Epidermal melanocyte (primary cell): ENCODE results near the gene AP3D1.
"Not testable (repeated sequence)": the region's sequence is repeated elsewhere in the genome, so short reads cannot be mapped to it uniquely, and the experiment has no call there.

ENCODE experiments used
- DNase-seq: peaks from one replicate; pipeline ENCODE4 v3.0.0; 2011; ENCODE audit warnings: low spot score; ENCODE audit not compliant: insufficient read length

Gene AP3D1

DNA sequence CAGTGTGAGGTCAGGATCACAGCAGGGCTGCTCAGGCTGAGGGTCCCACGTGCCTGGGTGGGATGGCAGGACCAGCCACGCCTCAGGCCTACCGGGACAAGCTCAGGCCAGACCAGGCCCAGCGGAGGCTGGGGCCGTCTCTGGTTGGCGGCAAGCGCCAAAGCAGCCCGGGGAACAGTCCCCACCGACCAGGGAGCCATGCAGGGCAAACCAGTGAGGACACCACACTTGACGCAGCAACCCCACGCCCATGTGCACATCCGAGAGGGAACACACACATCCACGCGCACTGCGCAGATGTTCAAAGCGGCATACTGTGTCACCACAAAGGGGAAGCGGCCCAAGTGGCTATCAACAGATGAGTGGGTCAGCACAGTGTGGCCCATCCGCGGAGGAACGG, 39.5 kb downstream of the AP3D1 start:
- no peak for DNase-seq

DNA sequence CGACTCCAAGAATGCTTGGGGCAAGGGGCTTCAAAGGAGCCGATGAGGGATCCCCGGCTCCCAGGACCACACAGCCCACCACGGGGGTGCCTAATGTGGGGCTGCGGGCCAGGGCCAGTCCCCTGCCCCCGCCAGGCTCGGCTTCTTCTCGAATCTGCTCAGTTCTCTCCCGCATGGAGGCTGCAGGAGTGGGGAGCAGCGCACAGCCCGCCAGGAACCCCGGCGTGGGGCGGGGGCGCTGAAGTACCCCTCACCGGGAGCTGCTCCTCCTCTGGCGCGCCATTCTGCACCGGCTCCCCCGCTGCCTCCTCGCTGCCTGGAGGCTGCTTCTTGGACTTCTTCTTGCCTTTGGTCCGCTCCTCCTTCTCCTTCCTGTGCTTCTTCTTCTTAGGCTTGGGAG, 39.9 kb downstream of the AP3D1 start:
- DNase-seq, result no peak

DNA sequence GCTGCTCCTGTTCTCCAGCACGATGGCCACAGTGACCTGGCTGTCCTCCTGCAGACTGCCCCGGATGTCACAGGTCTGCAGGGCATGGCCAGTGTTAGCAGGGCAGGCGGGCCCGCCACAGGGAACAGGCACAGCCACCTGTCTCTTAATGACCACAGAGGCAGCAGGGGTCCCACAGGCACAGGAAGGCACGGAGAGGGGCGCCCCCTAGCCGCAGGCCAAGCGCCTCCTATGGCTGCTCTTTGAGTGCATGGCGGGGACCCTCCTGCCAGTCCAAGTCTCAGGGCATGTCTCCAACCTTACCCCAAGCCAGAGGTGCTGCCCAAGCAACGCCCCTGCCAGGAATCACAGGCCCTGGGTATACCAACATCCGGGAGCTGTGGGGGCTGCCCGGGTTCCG, 40.5 kb downstream of the AP3D1 start:
- DNase-seq, result no peak

GRCh38 chr19:2109046-2109864, 42.1 kb downstream of the AP3D1 start:
- DNase-seq, result no peak

- DNase-seq, result no peak
Observed at GRCh38 chr19:2108251-2109016, 42.9 kb downstream of the AP3D1 start.

DNA sequence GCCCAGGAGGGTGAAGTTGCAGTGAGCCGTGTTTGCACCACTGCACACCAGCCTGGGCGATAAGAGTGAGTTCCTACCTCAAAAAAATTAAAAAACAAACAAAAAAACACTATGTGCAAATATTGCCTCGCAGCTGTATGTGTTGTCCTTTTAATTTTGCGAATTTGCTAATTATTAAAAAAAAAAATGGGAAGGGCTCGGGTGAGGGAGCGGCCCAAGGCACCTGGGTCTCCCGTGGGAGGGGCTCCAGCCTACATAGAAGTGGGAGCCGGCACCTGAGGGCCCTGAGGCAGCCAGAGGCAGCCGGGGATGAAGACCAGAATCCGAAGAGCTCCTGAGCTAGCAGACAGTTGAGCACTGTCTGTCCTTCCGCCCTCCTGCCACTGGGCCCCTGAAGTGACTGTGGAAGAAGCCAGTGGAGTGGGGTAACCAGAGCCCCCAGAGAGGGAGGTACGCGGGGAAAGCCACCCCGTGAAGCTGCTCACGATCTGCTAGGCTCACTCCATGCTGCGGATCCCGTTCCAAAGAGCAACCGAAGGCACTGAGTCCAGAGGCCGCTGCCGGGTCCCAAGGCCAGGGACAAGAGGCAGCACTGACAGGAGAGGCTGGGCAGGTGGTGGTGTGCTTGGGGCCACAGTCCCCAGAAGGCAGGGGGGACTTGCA, 48.2 kb downstream of the AP3D1 start:
- DNase-seq, result no peak

- no peak for DNase-seq
Observed at GRCh38 chr19:2101417-2102335, 49.7 kb downstream of the AP3D1 start.

DNA sequence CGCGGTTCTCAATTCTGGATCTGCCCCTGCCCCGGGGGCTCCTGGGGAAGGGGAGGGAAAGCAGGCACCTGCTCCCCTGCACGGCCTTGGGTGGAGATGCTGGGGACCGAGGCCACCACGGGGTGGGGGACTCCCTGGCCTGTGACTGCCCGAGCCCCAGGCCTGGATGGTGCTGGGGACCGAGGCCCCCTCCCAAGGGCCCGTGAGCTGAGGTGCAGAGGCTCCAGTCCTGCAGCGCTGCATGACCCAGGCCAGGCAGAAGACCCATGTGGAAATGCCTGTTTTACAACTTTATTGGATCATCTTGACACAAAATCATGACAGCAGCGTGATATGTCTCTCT, 50.7 kb downstream of the AP3D1 start:
- DNase-seq, result no peak

DNA sequence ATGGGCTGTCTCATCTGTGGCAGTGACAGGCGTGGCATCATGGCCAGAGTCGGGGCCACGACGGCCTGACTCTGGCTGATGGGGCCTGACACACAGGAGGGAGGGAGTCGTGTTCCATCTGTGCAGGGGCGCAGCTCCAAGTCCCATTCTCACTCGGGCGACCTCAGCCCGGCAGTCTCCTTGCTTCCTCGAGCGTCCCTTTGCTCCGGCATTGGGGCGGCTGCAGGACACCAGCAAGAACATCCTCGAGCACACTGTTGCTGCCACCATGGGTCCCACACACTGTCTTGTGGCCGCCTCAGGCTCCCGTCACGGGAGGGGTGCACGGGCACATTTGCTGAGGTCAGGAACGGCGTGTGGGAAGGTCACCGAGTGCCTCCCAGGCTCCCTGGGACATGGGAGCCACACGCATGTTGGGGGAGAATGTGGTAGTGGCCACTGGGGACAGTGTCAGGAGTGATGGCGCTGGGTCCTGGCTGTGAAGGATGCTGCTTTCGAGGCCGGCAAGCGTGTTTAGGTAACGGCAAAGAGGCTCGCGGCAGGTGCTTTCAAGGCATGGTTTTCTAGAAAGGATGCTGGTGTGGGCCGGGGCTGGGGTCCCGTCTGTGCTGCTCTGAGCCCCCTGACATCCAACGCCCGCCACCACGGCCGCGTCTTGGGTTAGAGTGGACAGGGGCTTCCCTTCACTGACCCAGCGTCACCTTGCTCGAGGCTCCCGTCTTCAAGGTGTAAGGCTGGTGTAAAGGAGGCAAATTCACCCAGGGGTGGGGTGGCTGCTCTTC, 51.2 kb downstream of the AP3D1 start:
- DNase-seq, result no peak

DNA sequence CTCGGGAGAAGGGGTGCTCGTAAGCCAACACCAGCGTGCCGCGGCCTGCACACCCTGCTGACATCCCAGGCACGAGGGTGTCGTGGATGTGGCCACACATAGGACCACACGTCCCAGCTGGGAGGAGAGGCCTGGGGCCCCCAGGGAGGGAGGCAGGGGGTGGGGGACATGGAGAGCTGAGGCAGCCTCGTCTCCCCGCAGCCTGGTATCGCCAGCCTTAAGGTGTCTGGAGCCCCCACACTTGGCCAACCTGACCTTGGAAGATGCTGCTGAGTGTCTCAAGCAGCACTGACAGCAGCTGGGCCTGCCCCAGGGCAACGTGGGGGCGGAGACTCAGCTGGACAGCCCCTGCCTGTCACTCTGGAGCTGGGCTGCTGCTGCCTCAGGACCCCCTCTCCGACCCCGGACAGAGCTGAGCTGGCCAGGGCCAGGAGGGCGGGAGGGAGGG, 52.3 kb downstream of the AP3D1 start:
- no peak for DNase-seq

DNA sequence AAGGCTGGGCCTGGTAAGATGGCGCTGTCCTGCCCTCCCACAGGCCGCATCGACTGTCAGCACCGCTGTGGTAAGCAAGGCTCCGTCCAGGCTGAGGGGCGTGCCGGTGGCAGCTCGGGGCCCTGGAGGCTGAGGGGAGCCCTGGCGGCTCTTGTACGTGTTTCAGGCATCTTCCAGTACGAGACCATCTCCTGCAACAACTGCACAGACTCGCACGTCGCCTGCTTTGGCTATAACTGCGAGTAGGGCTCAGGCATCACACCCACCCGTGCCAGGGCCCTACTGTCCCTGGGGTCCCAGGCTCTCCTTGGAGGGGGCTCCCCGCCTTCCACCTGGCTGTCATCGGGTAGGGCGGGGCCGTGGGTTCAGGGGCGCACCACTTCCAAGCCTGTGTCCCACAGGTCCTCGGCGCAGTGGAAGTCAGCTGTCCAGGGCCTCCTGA, 53.5 kb downstream of the AP3D1 start:
- no peak for DNase-seq

DNA sequence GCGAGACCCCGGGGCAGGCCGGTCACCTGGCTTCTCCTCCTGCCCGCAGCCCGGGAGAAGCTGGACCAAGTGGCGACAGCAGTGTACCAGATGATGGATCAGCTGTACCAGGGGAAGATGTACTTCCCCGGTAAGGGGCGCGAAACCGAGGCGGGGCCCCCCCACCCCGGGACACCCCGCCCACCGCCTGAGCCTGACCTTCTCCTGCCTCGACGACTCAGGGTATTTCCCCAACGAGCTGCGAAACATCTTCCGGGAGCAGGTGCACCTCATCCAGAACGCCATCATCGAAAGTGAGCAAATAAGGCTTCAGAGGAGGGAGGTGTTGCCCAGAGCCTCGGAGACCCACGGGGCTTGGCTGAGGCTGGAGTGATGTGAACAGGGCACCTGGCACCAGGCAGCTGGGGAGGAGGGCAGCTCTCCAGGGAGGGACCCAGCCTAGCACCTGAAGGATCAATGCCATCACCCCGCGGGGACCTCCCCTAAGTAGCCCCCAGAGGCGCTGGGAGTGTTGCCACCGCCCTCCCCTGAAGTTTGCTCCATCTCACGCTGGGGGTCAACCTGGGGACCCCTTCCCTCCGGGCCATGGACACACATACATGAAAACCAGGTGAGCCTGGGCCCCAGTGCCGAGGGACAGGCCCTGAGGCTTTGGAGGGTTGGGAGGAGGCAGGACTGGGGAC, 54.0 kb downstream of the AP3D1 start:
- DNase-seq, result no peak

DNA sequence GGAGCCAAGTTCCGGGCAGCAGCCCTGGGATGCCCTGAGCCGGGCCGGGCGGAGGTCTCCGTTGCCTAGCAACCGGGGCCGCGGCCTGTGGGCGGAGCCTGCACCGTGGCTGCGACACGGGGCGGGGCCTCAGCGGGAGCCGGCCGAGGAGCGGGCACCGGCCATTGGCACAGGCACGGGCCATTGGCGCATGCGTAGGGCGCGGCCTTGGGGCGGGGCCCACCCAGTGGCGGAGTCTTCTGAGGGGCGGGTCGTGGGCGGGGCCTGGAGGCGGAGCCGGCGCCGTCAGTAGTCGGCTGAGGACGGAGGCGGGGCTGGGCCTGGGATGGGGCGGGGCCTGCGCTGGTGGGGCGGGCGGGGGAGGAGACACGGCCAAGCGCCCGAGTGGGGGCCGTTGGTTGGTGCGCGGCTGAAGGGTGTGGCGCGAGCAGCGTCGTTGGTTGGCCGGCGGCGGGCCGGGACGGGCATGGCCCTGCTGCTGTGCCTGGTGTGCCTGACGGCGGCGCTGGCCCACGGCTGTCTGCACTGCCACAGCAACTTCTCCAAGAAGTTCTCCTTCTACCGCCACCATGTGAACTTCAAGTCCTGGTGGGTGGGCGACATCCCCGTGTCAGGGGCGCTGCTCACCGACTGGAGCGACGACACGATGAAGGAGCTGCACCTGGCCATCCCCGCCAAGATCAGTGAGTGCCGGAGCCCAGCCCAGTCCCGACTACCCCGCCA, 54.7 kb downstream of the AP3D1 start, which contains the start of gene IZUMO4:
TSS of gene IZUMO4 (plus strand) at position 436 of the 723 bp plus-strand sequence. CDS start at position 467, 31 bp downstream.
- DNase-seq, result peak; percentile 98

DNA sequence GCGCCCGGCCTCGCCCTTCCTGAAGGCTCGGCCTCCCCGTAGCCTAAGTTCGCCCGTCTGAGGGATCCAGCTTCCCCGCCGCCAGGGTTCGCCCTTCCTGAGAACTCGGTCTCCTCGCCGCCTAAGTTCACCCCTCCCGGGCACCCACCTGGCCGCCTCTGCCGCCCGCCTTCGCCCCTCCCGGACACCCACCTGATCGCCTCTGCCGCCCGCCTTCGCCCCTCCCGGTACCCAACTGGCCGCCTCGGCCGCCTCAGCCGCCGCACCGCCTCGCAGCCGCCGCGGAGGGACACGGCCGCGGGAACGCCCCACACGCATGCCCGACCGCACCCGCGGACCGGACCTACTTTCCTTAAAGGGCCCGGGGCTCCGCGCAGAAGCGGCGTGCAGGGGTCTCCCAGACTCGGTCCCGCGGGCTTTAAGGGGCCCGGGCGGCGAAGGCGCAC, 55.3 kb downstream of the AP3D1 start, which contains the start of gene MOB3A:
TSS of gene MOB3A (minus strand) at position 293 of the 446 bp plus-strand sequence. CDS start 17,766 bp downstream, outside the sequence.
- DNase-seq, result peak; percentile 92

DNA sequence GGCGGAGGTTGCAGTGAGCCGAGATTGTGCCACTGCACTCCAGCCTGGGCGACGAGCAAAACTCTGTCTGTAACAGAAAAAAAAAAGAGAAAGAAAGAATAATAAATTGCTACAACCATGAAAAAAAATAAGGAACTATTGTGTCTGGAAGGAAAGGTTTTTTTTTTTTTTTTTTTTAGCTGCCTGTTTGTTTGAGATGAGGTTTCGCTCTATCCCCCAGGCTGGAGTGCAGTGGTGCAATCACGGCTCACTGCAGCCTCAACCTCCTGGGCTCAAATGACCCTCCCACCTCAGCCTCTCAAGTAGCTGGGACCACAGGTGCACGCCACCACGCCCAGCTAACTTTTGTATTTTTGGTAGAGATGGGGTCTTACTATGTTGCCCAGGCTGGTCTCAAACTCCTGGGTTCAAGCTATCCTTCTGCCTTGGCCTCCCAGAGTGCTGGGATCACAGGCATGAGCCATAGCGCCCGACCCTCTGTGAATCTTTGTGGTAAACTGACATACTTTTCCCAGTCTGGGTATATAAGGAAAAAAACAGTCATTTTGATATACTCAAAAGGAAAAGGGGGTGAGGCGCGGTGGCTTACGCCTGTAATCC, 59.3 kb downstream of the AP3D1 start:
- DNase-seq, result not testable (repeated sequence)

DNA sequence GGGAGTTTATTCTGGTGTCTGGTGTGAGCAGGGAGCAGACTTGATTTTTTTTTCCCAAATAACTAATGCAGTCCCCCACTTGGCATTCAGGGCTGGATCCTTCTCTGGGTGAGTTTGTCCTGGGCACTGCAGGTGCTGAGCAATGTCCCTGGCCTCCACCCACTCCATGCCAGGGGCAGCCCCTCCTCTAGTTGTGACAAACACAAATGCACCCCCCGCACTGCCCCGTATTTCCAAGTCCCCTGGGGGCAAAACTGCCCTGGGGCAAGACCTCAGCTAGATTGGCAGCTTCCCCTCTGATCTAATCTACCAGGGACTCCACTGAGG, 61.7 kb downstream of the AP3D1 start:
- DNase-seq, result no peak

DNA sequence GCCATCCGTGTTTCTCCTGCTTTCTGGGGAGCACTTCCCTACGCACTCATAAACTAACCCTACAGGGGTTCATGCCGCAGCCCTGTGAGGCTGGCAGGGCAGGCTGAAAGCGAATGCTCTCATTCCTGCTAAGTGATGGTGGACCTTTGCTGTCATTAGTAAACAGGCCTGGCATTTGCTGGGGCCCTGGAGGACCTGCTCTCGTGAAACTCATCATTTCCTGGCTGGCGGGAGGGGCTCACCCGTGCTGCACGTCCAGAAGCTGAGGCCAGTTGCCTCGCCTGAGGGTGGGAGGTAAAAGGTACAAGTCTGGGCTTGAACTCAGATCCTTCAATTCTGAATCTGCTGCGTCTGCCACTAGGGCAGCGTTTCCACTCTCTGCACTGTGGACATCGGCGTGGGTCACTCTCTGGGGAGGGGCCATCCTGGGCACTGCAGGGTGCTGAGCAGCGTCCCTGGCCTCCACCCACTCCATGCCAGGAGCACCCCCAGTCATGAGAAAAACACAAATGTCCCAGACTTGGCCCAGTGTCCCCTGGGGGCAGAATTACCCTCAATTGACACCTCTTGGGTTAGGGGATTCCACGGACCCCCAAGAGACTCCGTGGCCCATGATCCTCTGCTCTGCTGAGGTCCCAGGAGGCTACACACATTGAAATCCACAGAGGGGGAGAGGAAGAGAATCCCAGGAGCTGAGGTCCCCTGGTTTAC, 62.2 kb downstream of the AP3D1 start:
- DNase-seq, result no peak

GRCh38 chr19:2087621-2088100, 63.7 kb downstream of the AP3D1 start:
- no peak for DNase-seq
